Common myeloid progenitor, CD34-positive (primary cell): ENCODE data around the gene SATB2.

Experiments
- CTCF ChIA-PET: fragments of 350-600 bp; sonication (Branson Sonifier 250); formaldehyde crosslinking; loops from one replicate; lab custom pipeline; 2021; ENCODE audit warnings: antibody characterized with exemption; lab: Charles Lee
- POLR2A ChIA-PET: fragments of 350-600 bp; sonication (Branson Sonifier 250); formaldehyde crosslinking; loops from one replicate; lab custom pipeline; 2021; ENCODE audit warnings: antibody characterized with exemption; lab: Charles Lee
- DNase-seq, 3 donors: peaks; one replicate each; pipeline versions ENCODE4 v3.0.0 to v3.0.0-alpha.2; 2013
- H3K27ac ChIP-seq, 2 experiments: 1 replicate in 1 of 2; 2 replicates in 1 of 2; pipeline ENCODE4 v1.7.0; 2013; ENCODE audit warnings: inconsistent platforms in 2 of 2, low read length in 2 of 2, mild to moderate bottlenecking in 2 of 2, low read depth in 1 of 2, moderate library complexity in 1 of 2; ENCODE audit not compliant: severe bottlenecking in 2 of 2, insufficient read depth in 1 of 2, poor library complexity in 1 of 2
- H3K27me3 ChIP-seq, 5 experiments: replicated peaks in 2 of 5; 1 replicate in 3 of 5; 2 replicates in 2 of 5; pipeline versions ENCODE4 v1.6.1 to v1.7.0; 2013; ENCODE audit warnings: low read length in 4 of 5, mild to moderate bottlenecking in 2 of 5, moderate library complexity in 2 of 5, inconsistent platforms in 1 of 5; ENCODE audit not compliant: insufficient read depth in 5 of 5, control insufficient read depth in 4 of 5
- H3K36me3 ChIP-seq, 4 experiments: 1 replicate in 2 of 4; 2 replicates in 2 of 4; pipeline versions ENCODE4 v1.6.1 to v1.7.0; 2013; ENCODE audit warnings: low read length in 3 of 4, control low read depth in 1 of 4, mild to moderate bottlenecking in 1 of 4; ENCODE audit not compliant: control insufficient read depth in 4 of 4, insufficient read depth in 4 of 4
- H3K4me1 ChIP-seq, 4 experiments: 1 replicate in 3 of 4; 2 replicates in 1 of 4; pipeline versions ENCODE4 v1.6.1 to v1.7.1; 2013; ENCODE audit warnings: low read length in 3 of 4, mild to moderate bottlenecking in 3 of 4, control low read depth in 1 of 4, inconsistent platforms in 1 of 4, moderate library complexity in 1 of 4; ENCODE audit not compliant: control insufficient read depth in 4 of 4, insufficient read depth in 4 of 4; ENCODE audit errors: control extremely low read depth in 1 of 4
- H3K4me3 ChIP-seq, 7 experiments: 1 replicate in 4 of 7; 2 replicates in 3 of 7; pipeline versions ENCODE4 v1.5.1 to v1.7.0; 2013; ENCODE audit warnings: mild to moderate bottlenecking in 7 of 7, low read length in 6 of 7, moderate library complexity in 6 of 7, inconsistent platforms in 2 of 7, low read depth in 2 of 7, control low read depth in 1 of 7; ENCODE audit not compliant: insufficient read depth in 4 of 7, control insufficient read depth in 1 of 7; ENCODE audit errors: extremely low read depth in 1 of 7
- H3K9me3 ChIP-seq, 5 experiments: 1 replicate in 4 of 5; 2 replicates in 1 of 5; pipeline versions ENCODE4 v1.6.1 to v1.7.1; 2013; ENCODE audit warnings: low read length in 4 of 5, mild to moderate bottlenecking in 2 of 5, inconsistent platforms in 1 of 5, low read depth in 1 of 5, moderate library complexity in 1 of 5; ENCODE audit not compliant: control insufficient read depth in 4 of 5, insufficient read depth in 2 of 5; ENCODE audit errors: control extremely low read depth in 1 of 5
- WGBS: methylation state at CpG from one replicate; pipeline ENCODE4 v1.1.5; 2013; ENCODE audit not compliant: insufficient coverage; 5-methylcytosine and 5-hydroxymethylcytosine counted together

Gene SATB2

DNA sequence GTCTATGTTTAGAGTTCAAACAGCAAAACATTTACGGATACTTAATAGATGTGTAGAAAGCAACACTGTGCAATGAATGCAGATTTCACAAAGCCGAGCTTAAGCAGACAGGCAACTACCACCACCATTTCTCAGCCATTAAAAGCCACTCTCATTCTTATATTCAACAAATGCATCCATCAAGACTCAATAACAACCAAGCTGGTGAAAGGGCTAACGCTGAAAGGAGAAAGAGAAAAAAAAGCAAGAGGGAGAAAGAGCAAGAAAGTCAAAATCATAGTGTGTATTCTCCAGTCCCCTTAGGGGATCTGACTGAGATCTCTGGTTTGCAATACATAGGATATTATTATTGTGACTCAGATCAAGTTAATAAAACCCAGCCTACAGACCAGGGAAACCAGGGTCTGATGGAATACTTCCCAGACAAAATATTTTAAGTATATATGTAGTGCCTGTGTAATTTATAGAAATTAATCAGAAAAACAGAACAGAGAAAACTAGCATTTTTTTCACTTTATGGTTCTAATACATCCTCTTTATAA, 14.1 kb downstream of the SATB2 start:
- H3K27me3 ChIP-seq: peaks cover 12 to 68% (median 36%) of the 10 kb centered on the region in 5 experiments
- no peak for DNase-seq
- no CpG with 5 or more reads among the region's 3 CpGs for WGBS
- no peaks in the 10 kb centered on the region for H3K36me3 ChIP-seq
- CTCF ChIA-PET: no interaction called here
- no peak overlapping the region for H3K4me3 ChIP-seq
- peaks cover 0 to under 1% (median 0%) of the 10 kb centered on the region in 5 experiments for H3K9me3 ChIP-seq
- no peaks in the 10 kb centered on the region for H3K4me1 ChIP-seq
- no peak overlapping the region for H3K27ac ChIP-seq
- POLR2A ChIA-PET: no interaction called here

DNA sequence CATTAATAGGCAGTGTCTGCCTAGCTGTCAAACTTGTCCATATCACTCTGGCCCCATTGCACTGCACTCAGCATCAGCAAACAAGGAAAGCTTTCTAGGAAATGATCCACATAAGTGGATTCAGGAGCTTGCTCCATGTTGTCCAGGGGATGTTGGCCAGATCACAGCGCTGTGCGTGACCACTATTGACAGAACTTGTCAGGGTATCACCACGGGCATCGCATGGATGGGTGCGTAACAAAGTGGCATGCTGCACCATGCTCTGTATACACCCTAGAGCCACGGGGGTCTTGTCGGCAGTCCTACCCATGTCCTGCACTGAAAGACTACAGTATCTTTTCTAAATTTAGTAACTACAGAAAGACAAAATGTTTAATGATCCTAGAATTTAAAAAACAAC, 15.6 kb downstream of the SATB2 start:
- H3K4me3 ChIP-seq: no peak overlapping the region
- peaks cover 0 to 1% (median 0%) of the 10 kb centered on the region in 5 experiments for H3K9me3 ChIP-seq
- no peak overlapping the region for H3K27ac ChIP-seq
- 100% methylated on average over 3 of the region's 7 CpGs for WGBS
- ChIA-PET CTCF (no interaction called here), POLR2A (no interaction called here)
- no peak for DNase-seq
- peaks cover 12 to 57% (median 31%) of the 10 kb centered on the region in 5 experiments for H3K27me3 ChIP-seq
- no peaks in the 10 kb centered on the region for H3K36me3 ChIP-seq
- no peaks in the 10 kb centered on the region for H3K4me1 ChIP-seq

DNA sequence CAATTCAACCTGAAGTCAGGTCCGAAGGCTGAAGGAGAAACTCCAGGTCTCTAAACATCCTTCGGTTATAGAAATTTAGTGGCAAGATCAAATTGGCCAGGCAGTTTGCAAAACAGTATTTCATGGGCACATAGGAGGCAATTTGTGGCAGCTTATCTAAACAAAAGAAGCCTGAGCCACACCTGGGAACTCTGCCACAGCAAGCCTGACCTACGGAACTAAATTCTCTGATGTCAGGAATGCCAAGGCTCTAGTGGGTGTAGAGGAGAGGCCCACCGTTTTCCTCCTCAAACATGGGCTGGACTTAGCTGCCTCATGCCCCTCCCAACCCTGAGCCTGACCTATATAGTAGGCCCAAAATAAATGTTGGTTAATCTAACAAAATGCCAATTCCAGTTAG, 16.0 kb downstream of the SATB2 start:
- ChIA-PET CTCF (no interaction called here), POLR2A (no interaction called here)
- Histone ChIP-seq H3K4me3 (no peak overlapping the region), H3K4me1 (no peaks in the 10 kb centered on the region), H3K27me3 (peaks cover 8 to 55% (median 29%) of the 10 kb centered on the region in 5 experiments), H3K27ac (no peak overlapping the region), H3K36me3 (no peaks in the 10 kb centered on the region), H3K9me3 (peaks cover 0 to 1% (median 0%) of the 10 kb centered on the region in 5 experiments)
- no peak for DNase-seq
- WGBS: 100% methylated on average over 3 of the region's 4 CpGs

DNA sequence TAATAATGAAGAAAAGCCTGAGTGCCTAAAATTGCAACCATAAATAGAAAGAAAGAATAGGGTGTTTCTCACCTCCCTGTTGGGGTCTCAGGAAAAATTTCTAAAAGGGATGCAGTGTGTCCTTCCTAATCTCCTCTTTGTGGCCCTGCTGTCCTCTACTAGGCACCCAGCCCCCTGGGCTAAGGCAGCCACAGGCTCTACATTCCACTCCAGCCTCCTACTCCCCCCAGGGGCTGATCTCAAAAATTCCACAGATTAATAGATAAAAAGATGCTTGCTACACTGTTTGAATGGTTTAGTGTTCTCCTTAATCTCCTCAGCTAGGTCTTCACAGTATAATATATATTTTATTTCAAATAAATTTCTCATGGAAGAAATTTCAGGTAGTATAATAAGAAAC, 17.6 kb downstream of the SATB2 start:
- Histone ChIP-seq H3K27me3 (peaks cover 8 to 39% (median 19%) of the 10 kb centered on the region in 5 experiments), H3K9me3 (peaks cover 0 to 1% (median 0%) of the 10 kb centered on the region in 5 experiments), H3K27ac (no peak overlapping the region), H3K4me1 (no peaks in the 10 kb centered on the region), H3K4me3 (no peak overlapping the region), H3K36me3 (no peaks in the 10 kb centered on the region)
- ChIA-PET CTCF (no interaction called here), POLR2A (no interaction called here)
- no peak for DNase-seq

DNA sequence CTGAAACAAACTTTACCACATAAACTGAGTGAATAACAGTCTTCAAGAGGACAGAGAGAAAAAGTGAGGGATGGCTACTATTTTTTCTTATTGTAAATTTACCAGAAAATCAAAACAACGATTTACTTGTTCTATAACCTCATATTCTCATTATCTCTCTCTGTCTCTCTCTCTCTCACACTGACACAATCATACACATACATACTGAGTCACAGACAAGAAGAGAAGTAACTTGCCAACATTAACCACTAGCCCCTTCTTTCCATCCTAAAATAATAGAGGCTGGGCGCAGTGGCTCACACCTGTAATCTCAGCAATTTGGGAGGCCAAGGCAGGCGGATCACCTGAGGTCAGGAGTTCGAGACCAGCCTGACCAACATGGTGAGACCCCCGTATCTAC, 18.2 kb downstream of the SATB2 start:
- WGBS: 100% methylated on average over 4 of the region's 5 CpGs
- no peaks in the 10 kb centered on the region for H3K4me1 ChIP-seq
- no peak overlapping the region for H3K27ac ChIP-seq
- CTCF ChIA-PET: no interaction called here
- H3K4me3 ChIP-seq: no peak overlapping the region
- DNase-seq: no peak
- H3K9me3 ChIP-seq: peaks cover 0 to 1% (median 0%) of the 10 kb centered on the region in 5 experiments
- peaks cover 6 to 33% (median 14%) of the 10 kb centered on the region in 5 experiments for H3K27me3 ChIP-seq
- POLR2A ChIA-PET: no interaction called here
- no peaks in the 10 kb centered on the region for H3K36me3 ChIP-seq

DNA sequence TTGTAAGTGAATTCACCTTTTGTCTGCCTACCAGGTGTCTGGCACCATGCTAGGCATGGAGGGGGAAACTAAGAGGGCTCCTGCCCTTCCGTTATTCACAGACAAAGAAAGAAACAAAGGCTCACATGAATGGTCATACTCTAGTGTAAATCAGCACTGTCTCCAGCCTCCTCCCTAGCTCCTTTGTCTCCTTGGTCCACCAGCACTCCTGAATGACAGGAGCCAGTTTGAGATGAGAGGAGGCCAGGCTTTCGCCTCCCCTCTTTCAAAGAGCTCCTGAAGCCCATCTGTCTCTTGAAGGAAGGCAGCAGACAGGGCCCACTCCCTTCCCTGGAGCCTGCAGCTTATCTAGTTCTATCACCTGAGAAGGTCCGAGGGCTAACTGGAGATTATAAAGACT, 18.7 kb downstream of the SATB2 start:
- no CpG with 5 or more reads among the region's 3 CpGs for WGBS
- no peak overlapping the region for H3K4me3 ChIP-seq
- H3K27me3 ChIP-seq: peaks cover 6 to 29% (median 12%) of the 10 kb centered on the region in 5 experiments
- H3K4me1 ChIP-seq: no peaks in the 10 kb centered on the region
- ChIA-PET CTCF (interaction anchor here (0.6 kb wide), 1 partner anchor 1093 kb away, joined by 3 read pairs; no protein-coding TSS in a partner anchor), POLR2A (no interaction called here)
- DNase-seq: no peak
- H3K27ac ChIP-seq: no peak overlapping the region
- H3K36me3 ChIP-seq: no peaks in the 10 kb centered on the region
- H3K9me3 ChIP-seq: peaks cover 0 to 1% (median 0%) of the 10 kb centered on the region in 5 experiments

DNA sequence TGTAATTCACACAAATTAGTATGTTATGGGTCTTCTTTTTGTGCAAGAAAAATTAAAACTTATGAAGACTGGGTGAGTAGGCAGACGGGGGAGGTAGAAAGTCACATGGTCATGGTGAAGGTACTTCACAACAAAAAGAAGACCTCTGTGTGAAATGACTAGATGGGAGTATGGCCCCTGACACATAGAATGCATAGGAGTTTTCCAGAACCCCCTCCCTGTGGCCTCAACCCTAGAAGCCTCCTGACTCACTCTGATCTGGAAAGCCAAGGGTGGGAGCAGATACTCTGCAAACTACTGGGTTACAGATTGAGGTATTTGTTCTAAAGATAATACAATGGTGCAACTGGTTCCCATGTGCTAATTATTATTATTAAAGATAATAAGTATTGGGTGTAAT, 23.2 kb downstream of the SATB2 start:
- no peak overlapping the region for H3K4me3 ChIP-seq
- POLR2A ChIA-PET: no interaction called here
- H3K27ac ChIP-seq: no peak overlapping the region
- no peaks in the 10 kb centered on the region for H3K36me3 ChIP-seq
- peaks cover 2 to 30% (median 14%) of the 10 kb centered on the region in 5 experiments for H3K27me3 ChIP-seq
- CTCF ChIA-PET: no interaction called here
- no CpG with 5 or more reads among the region's 1 CpG for WGBS
- H3K4me1 ChIP-seq: no peaks in the 10 kb centered on the region
- peaks cover 0 to 1% (median 0%) of the 10 kb centered on the region in 5 experiments for H3K9me3 ChIP-seq
- no peak for DNase-seq
